SKM-1 (cell line): ENCODE results near the gene NSF.
"Not testable (repeated sequence)": the region's sequence is repeated elsewhere in the genome, so short reads cannot be mapped to it uniquely, and the experiment has no call there.

Source experiments
- DNase-seq: peaks from one replicate; lab custom pipeline; 2025; ENCODE audit not compliant: unreplicated experiment; lab: John Stamatoyannopoulos, UW

Gene NSF

DNA sequence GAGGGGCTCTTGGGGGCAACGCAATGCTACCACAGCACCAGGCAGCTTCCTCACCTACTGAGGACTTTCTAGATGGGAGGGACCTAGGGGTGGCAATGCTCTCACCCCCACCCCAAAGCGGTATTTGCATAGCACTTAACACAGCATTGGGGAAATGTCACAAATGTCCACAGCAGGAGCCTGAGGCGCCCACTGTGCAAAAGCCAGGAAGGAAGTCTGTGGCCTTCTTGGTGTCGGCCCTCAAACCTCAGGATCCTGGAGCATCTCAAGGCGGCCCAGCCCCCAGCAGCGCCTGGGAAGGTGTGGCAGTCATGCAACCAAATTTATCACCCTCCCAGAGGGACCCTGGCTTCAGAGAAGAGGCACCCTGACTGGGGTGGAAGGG, 182.7 kb downstream of the NSF start:
- DNase-seq, result no peak

DNA sequence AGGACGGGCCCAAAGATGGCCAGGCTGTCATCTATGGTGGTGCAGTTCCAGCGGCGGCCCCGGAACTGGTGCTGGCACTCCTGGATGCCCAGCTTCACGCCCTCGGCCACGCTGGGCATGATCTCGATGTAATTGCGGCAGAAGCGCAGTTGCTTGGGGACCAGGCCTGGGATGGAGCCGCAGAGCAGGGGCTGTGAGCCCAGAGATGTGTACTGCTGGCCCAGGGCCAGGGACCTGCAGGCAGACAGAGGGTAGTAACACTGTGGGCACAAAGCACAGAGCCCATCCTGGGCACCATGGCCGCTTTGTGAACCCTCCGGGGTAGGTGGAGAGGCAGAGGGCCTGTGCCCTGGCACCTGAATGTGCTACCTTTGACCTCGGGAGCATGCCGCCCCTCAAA, 183.2 kb downstream of the NSF start:
- DNase-seq, result no peak

DNA sequence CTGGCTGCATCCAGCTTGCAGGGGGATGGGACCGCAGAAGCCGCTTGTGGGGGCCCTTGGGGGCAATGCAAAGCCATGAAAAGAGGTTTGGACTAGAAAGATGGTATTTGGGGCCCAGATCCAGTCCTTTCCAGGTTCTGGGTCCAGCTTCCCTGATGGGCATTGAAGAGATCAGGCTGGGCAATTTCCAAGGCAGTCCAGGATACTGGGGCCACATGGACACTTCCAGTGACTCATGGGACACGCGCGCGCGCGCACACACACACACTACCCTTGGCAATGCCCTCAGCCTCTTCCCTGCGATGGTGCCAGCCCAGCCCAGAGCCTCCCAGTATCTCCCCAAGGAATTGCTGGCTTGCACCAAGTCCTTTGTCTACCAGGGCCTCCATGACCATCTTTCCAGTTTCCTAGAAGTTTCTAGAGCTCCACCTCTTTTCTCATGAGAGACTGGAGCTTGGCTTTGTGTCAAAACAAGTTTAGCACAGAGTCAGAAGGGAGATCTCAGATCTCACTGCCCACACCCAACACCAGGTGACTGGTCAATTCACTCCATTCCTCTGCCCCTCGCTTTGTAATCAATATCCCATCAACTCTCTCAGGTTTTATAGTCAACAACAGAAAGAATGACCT, 183.8 kb downstream of the NSF start:
- no peak for DNase-seq

DNA sequence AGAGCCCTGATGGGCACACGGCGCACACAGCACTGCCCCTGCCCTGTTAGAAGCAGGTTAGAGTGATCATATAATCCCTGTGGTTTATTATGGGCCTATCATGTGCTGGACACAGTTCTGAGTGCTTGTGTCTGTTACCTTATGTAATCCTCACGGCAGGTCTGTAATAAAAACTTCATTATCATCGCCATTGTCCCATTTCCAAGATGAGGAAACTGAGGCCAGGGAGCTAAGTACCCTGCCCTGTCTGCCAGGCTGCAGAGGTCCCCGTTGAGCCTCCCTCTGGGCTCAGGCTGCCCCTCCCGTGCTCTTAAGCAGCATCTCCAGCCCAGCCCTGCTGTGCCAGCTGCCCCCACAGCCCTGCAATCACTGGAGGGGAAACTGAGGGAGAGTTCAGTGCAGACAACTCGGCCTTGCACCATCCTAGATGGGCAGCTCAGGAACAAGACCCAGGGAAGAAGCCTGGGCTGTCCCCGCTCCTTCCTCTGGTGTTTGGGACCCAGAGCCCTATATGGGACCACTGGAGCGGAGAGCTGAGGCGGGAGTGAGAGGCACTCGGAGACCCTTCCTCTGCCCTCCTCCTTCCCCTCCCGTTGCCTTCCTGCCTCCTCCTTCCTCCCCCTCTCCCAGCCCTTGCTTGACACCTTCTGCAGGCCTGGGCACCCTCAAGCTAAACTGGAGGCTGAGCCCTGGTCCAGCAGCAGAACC, 186.0 kb downstream of the NSF start:
- DNase-seq, result no peak

DNA sequence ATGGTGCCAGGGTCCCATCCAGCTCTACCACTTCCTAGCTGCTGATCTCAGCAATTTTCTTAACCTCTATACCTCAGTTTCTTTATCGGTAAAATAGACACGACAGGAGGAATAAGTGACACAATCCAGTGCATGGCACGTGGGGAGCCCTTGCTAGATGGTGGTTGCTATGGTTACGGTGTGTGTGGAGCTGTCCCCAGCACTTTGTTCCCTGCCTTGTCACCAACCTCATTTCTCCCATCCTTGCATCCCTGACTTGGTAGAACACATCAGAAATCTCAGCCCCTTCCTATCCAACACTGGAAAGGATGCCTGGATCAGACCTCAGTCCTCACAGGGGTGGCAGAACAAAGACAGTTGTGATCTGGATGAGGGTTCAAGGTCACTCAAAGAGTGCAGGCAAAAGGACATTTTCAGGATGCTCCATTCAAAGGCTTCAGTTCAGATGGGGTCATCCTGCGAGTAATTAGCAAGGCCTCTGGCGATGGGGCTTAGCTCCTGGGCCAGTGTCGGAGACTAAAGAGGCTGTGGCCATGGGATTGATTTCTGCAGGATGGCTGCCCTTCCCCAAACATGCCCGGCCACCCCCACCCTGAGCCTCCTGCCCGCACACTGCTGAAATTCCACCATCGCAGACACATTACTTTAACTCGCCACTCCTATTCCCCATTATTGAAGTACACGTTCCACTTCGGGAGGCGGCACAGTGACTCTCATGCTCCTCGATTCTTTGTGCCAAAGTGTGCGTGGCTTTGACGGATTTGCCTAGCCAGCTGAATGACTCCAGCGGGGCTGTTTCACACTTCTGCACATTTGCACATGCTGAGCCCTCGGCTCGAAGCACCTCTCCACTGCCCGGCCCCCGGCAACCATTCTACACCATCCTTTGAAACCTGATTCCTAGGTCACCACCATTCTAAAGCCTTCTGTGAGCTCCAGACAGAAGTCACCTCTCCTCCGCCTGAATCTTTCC, 187.8 kb downstream of the NSF start:
- DNase-seq, result no peak

DNA sequence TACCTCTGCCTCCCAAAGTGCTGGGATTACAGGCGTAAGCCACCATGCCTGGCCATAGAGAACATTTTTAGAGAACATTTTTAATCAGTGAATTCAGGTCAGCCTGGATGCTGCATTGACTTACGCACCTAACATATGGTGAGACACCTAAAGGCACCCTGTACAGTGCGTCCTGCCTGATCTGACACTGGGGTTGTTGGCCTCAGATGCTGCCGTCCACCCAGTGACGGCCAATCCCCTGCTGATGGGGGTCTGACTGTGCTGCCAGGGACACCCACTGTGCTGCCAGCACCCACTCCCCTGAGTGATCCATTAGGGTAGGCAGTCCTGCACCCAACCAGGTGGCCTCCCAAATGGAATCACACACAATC, 189.5 kb downstream of the NSF start:
- DNase-seq, result no peak

DNA sequence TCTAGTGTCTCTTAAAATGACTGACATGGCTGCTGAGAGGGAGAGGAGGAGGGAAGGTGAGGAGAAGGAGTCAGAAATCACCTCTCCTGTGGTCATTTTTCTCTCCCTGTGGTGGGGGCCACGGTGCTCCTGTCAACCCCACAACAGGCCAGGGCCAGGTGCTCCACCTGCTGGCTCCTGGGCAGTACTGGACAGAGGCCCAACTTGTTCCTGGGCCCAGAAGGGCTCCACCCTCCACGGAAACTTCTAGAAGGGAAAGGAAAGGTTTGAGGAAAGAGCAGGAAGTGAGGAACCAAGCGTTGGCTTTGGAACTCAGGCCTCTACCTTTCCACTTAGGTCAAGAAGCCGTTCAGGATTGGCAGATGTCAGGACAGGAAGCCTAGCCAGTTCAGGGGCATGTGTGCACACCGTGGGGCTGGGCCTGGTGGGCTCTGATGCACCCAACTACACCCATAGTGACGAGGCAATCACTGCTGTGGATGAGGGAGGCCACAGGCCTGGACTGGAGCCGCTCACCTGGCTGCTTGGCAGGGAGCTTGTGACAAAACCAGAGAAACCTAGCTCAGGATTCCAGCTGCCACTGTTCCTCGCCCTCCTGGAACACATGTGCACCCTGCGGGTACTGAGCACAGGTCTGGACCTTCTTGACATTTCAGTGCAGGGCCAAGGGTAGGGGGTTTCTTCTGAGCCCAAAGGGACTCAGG, 191.9 kb downstream of the NSF start:
- no peak for DNase-seq

DNA sequence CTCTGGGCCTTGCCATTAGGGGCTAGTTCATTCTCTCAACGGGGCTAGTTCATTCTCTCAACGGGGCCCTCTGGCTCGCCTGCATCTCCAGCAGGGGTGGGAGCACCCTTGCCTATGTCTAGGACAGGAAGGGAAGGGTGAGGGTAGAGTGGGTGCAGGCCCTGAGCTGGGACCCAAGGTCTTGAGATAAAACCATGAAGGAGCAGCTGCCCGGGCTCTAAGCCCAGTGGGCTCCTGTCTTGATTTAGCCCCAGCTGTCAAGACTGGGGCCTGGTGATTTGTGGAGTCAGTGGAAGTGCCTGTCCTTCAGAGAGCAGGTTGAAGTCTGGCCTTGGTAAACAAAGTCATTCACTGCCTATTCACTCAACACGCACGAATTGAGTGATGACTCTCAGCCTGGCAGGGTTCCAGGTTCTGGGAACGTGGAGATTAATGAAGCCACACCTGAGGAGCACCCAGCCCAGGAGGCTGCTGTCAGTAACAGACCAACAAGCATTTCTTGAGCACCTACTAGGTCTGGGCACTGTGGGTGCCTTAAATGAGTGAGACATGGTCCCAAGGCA, 192.6 kb downstream of the NSF start:
- DNase-seq, result no peak

DNA sequence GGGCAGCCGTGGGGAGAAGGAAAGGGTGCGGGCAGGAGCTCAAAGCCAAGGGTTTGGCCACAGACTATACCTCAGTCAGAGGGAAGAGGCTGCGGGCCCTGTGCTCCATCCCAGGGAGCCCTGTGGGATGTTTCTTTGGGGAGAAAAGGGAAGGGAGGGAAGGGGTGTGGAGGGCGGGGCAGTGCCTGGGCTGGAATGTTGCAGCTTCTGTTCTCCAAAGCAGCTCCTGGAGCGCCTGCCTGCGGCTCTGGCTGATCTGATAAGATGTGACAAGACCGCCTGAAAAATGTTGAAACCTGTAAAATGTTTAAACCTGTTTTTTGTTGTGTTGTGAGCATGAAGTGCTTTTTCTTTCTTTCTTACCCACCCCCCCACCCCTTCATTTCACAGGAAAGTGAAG, 195.2 kb downstream of the NSF start:
- DNase-seq, result no peak

DNA sequence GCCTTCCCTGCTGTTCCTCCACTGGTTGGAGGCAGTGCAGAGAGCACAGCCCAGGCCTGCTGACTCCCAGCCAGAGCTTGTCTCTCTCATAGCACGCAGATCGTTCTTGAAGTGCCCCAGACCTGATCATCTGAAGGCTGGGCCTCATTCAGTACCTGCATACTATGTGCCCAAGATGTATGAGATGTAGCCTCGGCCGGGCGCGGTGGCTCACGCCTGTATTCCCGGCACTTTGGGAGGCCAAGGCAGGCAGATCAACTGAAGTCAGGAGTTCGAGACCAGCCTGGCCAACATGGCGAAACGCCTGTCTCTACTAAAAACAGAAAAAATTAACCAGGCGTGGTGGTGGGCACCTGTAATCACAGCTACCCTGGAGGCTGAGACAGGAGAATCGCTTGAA, 197.0 kb downstream of the NSF start:
- DNase-seq, result no peak

DNA sequence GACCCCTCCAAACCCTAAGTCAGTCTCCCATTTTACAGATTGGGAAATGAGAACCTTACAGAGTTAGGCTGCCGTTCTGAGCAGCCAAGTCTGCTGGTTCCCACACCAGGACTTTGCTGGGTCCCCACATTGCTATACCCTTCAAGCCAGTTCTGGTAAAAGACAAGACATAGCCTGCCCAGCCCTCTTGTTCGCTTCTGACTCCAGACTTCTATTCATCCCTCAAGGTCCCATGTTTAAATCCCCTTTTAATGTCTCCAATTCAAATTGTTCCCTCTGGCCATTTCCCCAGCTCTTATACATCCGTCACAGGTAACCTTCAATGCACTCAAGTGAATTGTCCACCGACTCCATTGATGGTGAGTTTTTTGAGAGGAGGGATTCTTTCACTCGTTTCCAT, 197.8 kb downstream of the NSF start:
- DNase-seq, result no peak

DNA sequence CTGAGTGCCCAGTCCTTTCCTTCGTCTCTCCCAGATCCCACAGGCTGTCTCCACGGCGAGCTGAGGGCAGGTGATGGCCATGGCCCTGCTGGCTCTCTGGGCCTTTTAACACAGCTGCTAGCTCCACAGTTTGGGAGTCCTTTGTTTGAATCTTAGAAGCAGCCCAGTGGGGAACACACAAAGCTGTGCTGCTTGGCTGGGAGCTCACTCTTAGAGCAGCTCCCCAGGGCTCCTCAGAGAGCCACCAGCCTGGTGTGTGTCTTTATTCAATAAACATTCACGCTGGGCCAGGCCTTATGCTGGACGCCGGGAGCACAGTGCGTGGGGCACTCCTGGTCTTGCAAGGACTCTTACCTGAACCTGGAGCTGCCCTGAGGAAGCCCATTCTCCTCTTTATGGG, 198.3 kb downstream of the NSF start:
- DNase-seq, result no peak

DNA sequence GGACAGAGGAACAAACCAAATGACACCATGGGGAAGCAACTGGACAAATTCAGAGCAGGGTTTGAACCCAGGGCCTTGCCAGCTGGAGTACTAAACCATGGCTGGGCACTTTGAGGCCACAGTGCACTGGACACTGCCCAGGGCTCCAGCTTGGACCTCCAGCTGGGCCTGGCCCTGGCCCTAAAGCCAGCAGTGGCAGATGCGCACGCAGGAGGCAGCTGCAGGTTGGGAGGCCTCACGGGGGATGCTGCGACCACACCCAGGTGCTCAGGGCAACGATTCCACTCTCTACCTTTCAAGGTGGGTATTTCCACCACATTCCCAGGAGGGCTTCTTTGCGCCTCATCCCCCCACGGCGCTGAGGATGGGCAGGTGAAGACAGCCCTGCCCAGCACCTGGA, 199.1 kb downstream of the NSF start:
- no peak for DNase-seq

DNA sequence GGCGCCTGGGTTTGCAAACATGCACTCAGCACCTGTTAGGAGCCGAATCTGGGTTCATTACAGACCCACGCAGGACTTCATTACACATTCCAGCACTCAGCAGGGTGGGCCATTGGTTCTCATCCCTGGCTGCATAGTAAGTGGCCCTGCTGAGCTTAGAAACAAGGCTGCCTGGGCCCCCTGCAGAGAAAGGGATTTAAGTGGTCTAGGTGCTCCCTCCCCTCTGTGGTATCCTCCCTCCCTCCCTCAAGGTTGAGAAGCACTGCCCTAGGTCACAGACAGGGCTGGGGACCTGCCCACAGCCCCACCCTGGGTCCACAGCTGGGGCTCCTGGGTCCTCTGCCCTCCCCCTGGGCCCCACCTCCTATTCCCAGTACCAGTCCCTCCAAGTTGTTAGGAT, 199.7 kb downstream of the NSF start:
- DNase-seq, result no peak

DNA sequence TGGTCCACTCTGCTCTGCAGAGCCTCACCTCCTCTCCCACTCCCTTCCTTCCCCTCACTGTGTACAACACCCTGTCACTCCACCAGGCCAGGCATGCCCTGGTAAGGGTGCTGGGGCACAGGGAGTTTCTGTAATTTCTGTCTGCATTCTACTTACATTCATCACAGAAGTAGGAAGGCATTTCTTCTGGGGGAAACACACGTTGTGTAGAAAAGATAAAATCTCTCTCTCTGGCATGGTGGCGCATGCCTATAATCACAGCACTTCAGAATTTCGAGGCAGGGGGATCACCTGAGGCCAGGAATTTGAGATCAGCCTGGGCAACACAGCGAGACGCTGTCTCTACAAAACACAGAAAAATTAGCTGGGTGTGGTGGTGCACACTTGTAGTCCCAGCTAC, 201.1 kb downstream of the NSF start:
- DNase-seq, result no peak

DNA sequence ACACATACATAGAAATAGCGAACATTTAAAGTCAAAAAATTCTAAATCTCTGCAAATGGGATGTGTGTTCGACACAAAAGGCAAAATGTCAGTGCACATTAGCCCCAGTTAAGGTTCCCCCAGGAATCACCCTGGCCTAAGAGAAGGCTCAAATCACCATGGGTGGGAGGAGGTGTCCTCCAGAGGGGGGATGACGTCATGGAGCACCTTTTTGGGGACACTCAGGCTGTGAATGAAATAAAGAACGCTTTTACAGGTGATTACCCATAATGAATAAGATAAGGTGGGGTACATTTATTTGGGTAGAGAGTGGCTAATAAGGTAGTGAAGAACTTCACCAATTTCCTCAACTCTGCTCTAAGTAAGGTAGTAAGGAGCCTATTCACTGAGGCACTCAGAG, 201.6 kb downstream of the NSF start:
- no peak for DNase-seq

DNA sequence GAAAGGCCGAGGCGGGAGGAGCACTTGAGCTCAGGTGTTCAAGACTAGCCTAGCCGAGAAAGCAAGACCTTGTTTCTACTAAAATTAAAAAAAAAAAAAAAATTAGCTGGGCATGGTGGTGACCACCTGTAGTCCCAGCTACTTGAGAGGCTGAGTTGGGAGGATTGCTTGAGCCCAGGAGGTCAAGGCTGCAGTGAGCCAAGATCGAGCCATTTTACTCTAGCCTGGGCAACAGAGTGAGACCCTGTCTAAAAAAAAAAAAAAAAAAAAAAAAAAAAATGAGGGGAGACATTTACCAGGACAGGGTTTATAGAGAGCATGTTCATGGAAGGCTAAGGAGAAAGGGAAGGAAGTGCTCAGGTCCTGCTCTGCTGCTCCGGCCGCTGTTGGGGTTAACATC, 202.6 kb downstream of the NSF start:
- not testable (repeated sequence) for DNase-seq

DNA sequence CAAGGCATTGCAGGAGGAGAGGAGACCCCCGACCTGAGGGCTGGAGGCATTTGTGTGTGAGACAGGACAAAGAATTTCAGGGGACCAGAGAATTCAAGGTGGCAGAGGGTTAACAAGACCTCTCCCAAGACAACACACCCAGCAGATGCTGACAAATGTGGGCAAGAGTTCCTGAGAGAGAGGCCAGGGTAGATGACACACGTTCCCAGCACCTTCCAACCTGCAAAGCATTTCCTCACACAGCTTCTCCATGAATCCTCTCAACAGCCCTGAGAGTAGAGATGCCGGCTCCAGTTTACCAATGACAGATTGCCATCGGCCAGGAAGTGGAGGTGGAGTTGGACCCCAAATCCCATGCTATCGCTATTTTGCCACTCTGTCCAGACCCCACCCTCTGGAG, 203.1 kb downstream of the NSF start:
- DNase-seq, result no peak

DNA sequence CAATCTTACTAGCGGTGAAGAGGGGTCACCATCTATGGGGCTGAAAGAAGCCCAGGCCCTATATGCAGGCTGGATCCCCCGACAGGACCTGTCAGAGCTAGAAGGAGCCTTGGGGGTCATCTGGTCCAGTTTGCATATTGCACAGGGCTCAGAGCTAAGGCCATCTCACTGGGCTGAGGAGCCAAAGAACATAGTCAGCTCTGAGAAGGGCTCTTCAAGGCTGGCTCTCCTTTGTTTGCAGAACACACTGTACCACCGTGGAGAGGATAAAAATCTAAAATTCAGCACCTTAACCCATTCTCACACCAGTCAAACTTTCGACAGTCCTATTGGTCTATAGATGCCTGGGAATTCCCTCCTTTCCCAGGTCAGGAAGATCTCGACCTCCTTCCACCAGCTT, 203.8 kb downstream of the NSF start:
- DNase-seq, result no peak

DNA sequence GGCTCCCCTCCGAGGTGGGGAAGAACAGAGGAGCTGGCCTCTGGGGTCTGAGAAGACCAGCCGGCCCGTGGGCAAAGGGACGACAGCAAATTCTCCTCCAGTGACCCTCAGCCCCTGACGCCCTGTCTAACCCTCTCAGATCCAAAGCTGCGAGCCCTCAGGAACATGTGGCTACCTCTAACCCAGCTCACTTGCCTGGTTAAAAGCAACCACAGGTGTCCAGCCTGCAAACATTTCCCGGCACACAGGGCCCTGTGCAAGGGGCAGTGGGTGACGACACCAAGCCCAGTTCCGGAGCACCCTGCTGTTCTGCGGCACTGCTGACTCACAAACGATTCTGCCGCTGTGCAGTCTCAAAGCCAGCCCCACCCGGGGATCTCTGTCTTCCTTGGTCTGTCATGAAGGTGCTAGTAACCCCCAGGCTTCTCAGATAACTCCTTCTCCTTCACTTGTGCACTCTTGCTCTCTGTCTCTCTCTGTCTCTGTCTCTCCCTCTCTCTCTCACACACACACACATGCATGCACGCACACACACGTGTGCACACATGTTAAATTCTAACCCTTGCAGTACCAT, 205.0 kb downstream of the NSF start:
- DNase-seq, result no peak

DNA sequence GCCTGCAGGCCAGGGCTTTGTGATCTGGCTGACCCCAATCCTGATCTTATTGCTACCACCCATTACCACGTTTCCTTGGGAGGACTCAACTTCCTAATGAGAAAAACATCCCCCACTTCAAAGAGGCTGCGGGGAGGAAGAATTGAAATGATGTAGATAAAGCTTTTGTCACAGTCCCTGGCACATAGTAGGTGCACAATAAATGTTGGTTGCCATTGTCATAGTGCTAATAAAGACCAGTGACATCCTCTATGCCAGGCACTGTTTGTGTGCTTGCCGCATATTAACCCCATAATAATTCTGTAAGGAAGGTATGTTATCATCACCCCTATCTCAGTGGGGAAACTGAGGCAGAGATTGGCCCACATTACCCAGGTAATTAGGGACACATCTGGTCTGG, 205.6 kb downstream of the NSF start:
- DNase-seq, result no peak
